HepG2 (cell line): Measurements from ENCODE around the gene PLEKHA3.

Source experiments
- GTF2F1 ChIP-seq: fragments of 150-350 bp; IDR thresholded peaks from 2 replicates; pipeline ENCODE4 v1.6.1; 2014; ENCODE audit warnings: low read length
- SIN3B ChIP-seq: fragments of 150-350 bp; IDR thresholded peaks from 2 replicates; pipeline ENCODE4 v1.6.1; 2014; ENCODE audit warnings: low read length
- TRIM24 ChIP-seq: sonication (generic); formaldehyde crosslinking; IDR thresholded peaks from 2 replicates; pipeline ENCODE4 v1.8.0; 2022; ENCODE audit warnings: mild to moderate bottlenecking, missing genetic modification reagents
- XRCC5 ChIP-seq: fragments of 200-400 bp; formaldehyde crosslinking; optimal IDR thresholded peaks from 2 replicates; pipeline ENCODE3; 2017; ENCODE audit warnings: mild to moderate bottlenecking, low read length
- YY1 ChIP-seq: IDR thresholded peaks from 2 replicates; pipeline ENCODE4 v1.6.1; 2011; ENCODE audit warnings: low read length, low read depth, moderate library complexity, mild to moderate bottlenecking; ENCODE audit not compliant: insufficient read depth, insufficient replicate concordance
- ZNF138 ChIP-seq: sonication (generic); formaldehyde crosslinking; IDR thresholded peaks from 2 replicates; pipeline ENCODE4 v1.5.0; 2020; ENCODE audit warnings: mild to moderate bottlenecking, low read depth, missing genetic modification reagents
- ZNF160 ChIP-seq: sonication (generic); formaldehyde crosslinking; IDR thresholded peaks from 2 replicates; pipeline ENCODE4 v1.8.0; 2022; ENCODE audit warnings: mild to moderate bottlenecking, inconsistent platforms, missing genetic modification reagents
- ZNF468 ChIP-seq: sonication (generic); formaldehyde crosslinking; IDR thresholded peaks from 2 replicates; pipeline ENCODE4 v1.8.0; 2022; ENCODE audit warnings: mild to moderate bottlenecking, moderate library complexity, missing genetic modification reagents
- TF ChIP-seq, protein P1 (sequence below): sonication (generic); formaldehyde crosslinking; IDR thresholded peaks from 2 replicates; pipeline ENCODE4 v1.5.0; 2020; ENCODE audit warnings: mild to moderate bottlenecking, missing genetic modification reagents, moderate library complexity

GRCh38 chr2:178476477-178476876, 3.8 kb upstream of the PLEKHA3 start:
- TF ChIP-seq SIN3B: no peak
- TF ChIP-seq ZNF138 (CRISPR knock-in tag): no peak
- TF ChIP-seq XRCC5: no peak
- no peak for TF ChIP-seq GTF2F1
- no peak for TF ChIP-seq TRIM24
- TF ChIP-seq ZNF160 (CRISPR knock-in tag): no peak
- TF ChIP-seq, protein P1, sequence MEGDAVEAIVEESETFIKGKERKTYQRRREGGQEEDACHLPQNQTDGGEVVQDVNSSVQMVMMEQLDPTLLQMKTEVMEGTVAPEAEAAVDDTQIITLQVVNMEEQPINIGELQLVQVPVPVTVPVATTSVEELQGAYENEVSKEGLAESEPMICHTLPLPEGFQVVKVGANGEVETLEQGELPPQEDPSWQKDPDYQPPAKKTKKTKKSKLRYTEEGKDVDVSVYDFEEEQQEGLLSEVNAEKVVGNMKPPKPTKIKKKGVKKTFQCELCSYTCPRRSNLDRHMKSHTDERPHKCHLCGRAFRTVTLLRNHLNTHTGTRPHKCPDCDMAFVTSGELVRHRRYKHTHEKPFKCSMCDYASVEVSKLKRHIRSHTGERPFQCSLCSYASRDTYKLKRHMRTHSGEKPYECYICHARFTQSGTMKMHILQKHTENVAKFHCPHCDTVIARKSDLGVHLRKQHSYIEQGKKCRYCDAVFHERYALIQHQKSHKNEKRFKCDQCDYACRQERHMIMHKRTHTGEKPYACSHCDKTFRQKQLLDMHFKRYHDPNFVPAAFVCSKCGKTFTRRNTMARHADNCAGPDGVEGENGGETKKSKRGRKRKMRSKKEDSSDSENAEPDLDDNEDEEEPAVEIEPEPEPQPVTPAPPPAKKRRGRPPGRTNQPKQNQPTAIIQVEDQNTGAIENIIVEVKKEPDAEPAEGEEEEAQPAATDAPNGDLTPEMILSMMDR (CRISPR knock-in tag): no peak
- no peak for TF ChIP-seq ZNF468 (CRISPR knock-in tag)
- no peak for TF ChIP-seq YY1
